B cell (primary cell): ENCODE data around the gene FAM53A.

Experiments
- EZH2 ChIP-seq: IDR thresholded peaks from 2 replicates; pipeline ENCODE4 v1.6.1; 2012; ENCODE audit warnings: borderline replicate concordance, low read depth, mild to moderate bottlenecking, moderate library complexity, low read length; ENCODE audit not compliant: insufficient read depth, poor library complexity, severe bottlenecking
- TF ChIP-seq, protein P1 (sequence below): fragments of 200-600 bp; IDR thresholded peaks from one replicate; pipeline ENCODE4 v1.8.0; 2022; ENCODE audit warnings: antibody characterized with exemption, mild to moderate bottlenecking

DNA sequence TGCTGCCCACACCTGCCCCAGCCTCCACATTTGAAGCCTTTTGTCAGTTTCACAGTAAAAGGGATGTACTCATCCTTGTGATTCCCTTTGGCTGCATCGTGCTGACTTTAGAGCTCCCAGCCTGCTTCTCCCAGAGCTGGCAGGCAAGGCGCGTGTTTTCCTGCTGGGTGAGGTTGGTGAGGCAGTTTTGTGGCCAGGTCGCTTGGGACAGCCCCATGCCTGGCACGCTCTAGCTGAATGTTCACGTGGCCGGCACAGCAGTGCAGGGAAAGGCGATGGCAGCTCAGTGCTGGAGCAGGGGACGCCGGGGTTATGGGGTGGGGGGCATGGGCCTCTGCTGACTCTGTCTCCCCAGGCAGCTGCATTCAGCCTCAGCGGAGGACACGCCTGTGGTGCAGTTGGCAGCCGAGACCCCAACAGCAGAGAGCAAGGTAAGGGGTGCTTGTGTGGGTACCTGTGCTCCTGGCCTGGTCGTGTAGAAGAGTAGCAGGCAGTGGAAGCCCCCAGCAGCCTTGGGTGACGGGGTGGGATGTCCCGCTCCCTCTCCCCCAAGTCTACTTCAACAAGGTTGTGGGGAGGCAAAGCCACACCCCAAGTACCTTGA is 46.5 kb upstream of the FAM53A start:
- TF ChIP-seq, protein P1, sequence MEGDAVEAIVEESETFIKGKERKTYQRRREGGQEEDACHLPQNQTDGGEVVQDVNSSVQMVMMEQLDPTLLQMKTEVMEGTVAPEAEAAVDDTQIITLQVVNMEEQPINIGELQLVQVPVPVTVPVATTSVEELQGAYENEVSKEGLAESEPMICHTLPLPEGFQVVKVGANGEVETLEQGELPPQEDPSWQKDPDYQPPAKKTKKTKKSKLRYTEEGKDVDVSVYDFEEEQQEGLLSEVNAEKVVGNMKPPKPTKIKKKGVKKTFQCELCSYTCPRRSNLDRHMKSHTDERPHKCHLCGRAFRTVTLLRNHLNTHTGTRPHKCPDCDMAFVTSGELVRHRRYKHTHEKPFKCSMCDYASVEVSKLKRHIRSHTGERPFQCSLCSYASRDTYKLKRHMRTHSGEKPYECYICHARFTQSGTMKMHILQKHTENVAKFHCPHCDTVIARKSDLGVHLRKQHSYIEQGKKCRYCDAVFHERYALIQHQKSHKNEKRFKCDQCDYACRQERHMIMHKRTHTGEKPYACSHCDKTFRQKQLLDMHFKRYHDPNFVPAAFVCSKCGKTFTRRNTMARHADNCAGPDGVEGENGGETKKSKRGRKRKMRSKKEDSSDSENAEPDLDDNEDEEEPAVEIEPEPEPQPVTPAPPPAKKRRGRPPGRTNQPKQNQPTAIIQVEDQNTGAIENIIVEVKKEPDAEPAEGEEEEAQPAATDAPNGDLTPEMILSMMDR: no peak
- TF ChIP-seq EZH2: no peak
